GM12878 (cell line): Measurements from ENCODE around the gene CCDC177. TPM values are rescaled to one million over a fixed set of nuclear protein-coding genes. Genes with fewer than 3 reads are reported as not detected.

ENCODE experiments used
- ATAC-seq: fragments of 200-7000 bp; cut with Tn5 transposase; 3 replicates; pipeline ENCODE4 v1.9.1; 2020; ENCODE audit warnings: mild to moderate bottlenecking, moderate library complexity
- BruUV-seq: library from RNA; stranded (reverse); fragments of 400-500 nt; replicated peaks from 2 replicates; lab custom pipeline; 2021; lab: Mats Ljungman, UMichigan
- CTCF ChIA-PET: fragments of 300-600 bp; sonication (Branson Sonifier 250); formaldehyde crosslinking; extraction: SDS; loops from one replicate; lab custom pipeline; 2021; ENCODE audit warnings: inconsistent platforms; lab: Yijun Ruan, JAX
- POLR2A ChIA-PET: fragments of 350-600 bp; formaldehyde crosslinking; extraction: SDS; loops from one replicate; lab custom pipeline; 2021; ENCODE audit warnings: inconsistent platforms; lab: Charles Lee
- RAD21 ChIA-PET: fragments of 300-600 bp; sonication (Branson Sonifier 250); formaldehyde crosslinking; loops from one replicate; lab custom pipeline; 2023; ENCODE audit warnings: antibody characterized with exemption; ENCODE audit not compliant: unreplicated experiment; lab: Charles Lee
- SMC1A ChIA-PET: fragments of 300-600 bp; sonication (Branson Sonifier 250); formaldehyde crosslinking; loops from one replicate; lab custom pipeline; 2023; ENCODE audit not compliant: unreplicated experiment, uncharacterized antibody; lab: Charles Lee
- DNase-seq: peaks from one replicate; pipeline ENCODE4 v3.0.0-alpha.2; 2011; ENCODE audit warnings: low read depth, low spot score
- FAIRE-seq: peaks from 3 replicates; lab custom pipeline; 2011; peaks lifted over from hg19 to GRCh38; lab: Jason Lieb, UNC
- H2AFZ ChIP-seq: 2 replicates; pipeline ENCODE4 v1.6.0; 2011; ENCODE audit warnings: low read depth, low read length, control low read depth; ENCODE audit not compliant: control insufficient read depth
- H3K27ac ChIP-seq: 2 replicates; pipeline ENCODE4 v1.5.1; 2011; ENCODE audit warnings: control low read depth; ENCODE audit not compliant: control insufficient read depth, insufficient read depth
- H3K27me3 ChIP-seq, 2 experiments: replicated peaks in 1 of 2; 2 replicates each; pipeline versions ENCODE4 v1.6.0 to v1.6.1; 2011; ENCODE audit warnings: low read length in 1 of 2; ENCODE audit not compliant: control insufficient read depth in 2 of 2, insufficient read depth in 2 of 2
- H3K36me3 ChIP-seq, 2 experiments: 2 replicates each; pipeline ENCODE4 v1.5.1; 2011; ENCODE audit warnings: low read length in 1 of 2; ENCODE audit not compliant: control insufficient read depth in 2 of 2, insufficient read depth in 2 of 2
- H3K4me1 ChIP-seq: 2 replicates; pipeline ENCODE4 v1.6.1; 2011; ENCODE audit warnings: mild to moderate bottlenecking, low read length, moderate library complexity, mixed read lengths; ENCODE audit not compliant: control insufficient read depth, insufficient read depth
- H3K4me2 ChIP-seq: 2 replicates; pipeline ENCODE4 v1.6.0; 2011; ENCODE audit warnings: control low read depth; ENCODE audit not compliant: control insufficient read depth, insufficient read depth
- H3K4me3 ChIP-seq: fragments of 200-600 bp; sonication (generic); 2 replicates; pipeline ENCODE4 v1.5.1; 2016
- H3K79me2 ChIP-seq: 2 replicates; pipeline ENCODE4 v1.6.0; 2011; ENCODE audit warnings: low read length; ENCODE audit not compliant: control insufficient read depth, insufficient read depth
- H3K9ac ChIP-seq: 2 replicates; pipeline ENCODE4 v1.8.0; 2011; ENCODE audit warnings: low read length, control low read depth, mixed read lengths; ENCODE audit not compliant: control insufficient read depth, insufficient read depth
- H3K9me3 ChIP-seq: replicated peaks from 3 replicates; pipeline ENCODE4 v1.5.1; 2011; ENCODE audit warnings: mild to moderate bottlenecking, low read length; ENCODE audit not compliant: control insufficient read depth, insufficient read depth
- H4K20me1 ChIP-seq: 2 replicates; pipeline ENCODE4 v1.6.0; 2011; ENCODE audit not compliant: control insufficient read depth, insufficient read depth
- BCLAF1 ChIP-seq: fragments of 450-650 bp; IDR thresholded peaks from 2 replicates; pipeline ENCODE4 v1.6.1; 2017; ENCODE audit warnings: antibody characterized with exemption, mild to moderate bottlenecking, moderate library complexity
- ESRRA ChIP-seq: IDR thresholded peaks from 2 replicates; pipeline ENCODE4 v1.6.1; 2012; ENCODE audit warnings: mild to moderate bottlenecking, low read length, improper control_type of control experiment
- HSF1 ChIP-seq: fragments of 150-350 bp; IDR thresholded peaks from 2 replicates; pipeline ENCODE4 v1.6.1; 2014; ENCODE audit warnings: mild to moderate bottlenecking, low read depth, low read length
- IKZF1 ChIP-seq: fragments of 450-650 bp; conservative IDR thresholded peaks from 2 replicates; pipeline ENCODE4 v1.6.1; 2017; ENCODE audit warnings: antibody characterized with exemption, mild to moderate bottlenecking
- IRF5 ChIP-seq: fragments of 450-650 bp; IDR thresholded peaks from 2 replicates; pipeline ENCODE4 v1.6.1; 2017; ENCODE audit warnings: borderline replicate concordance
- MXI1 ChIP-seq: fragments of 150-350 bp; IDR thresholded peaks from 2 replicates; pipeline ENCODE4 v1.6.1; 2011; ENCODE audit warnings: low read depth, mild to moderate bottlenecking, inconsistent platforms, low read length, improper control_type of control experiment
- NBN ChIP-seq: fragments of 450-650 bp; IDR thresholded peaks from 2 replicates; pipeline ENCODE4 v1.6.1; 2016
- PBX3 ChIP-seq: IDR thresholded peaks from 2 replicates; pipeline ENCODE4 v1.6.1; 2011; ENCODE audit warnings: mild to moderate bottlenecking, low read depth, low read length, moderate library complexity; ENCODE audit not compliant: insufficient replicate concordance
- RFX5 ChIP-seq: IDR thresholded peaks from 2 replicates; pipeline ENCODE4 v1.6.1; 2011; ENCODE audit warnings: low read depth, low read length, improper control_type of control experiment
- SMAD5 ChIP-seq: IDR thresholded peaks from 2 replicates; pipeline ENCODE4 v1.6.1; 2016; ENCODE audit warnings: antibody characterized with exemption, low read depth
- SP1 ChIP-seq: IDR thresholded peaks from one replicate; pipeline ENCODE4 v1.6.1; 2011; ENCODE audit warnings: low read depth, low read length
- WRNIP1 ChIP-seq: IDR thresholded peaks from 2 replicates; pipeline ENCODE4 v1.6.1; 2011; ENCODE audit warnings: low read depth, low read length, improper control_type of control experiment, borderline replicate concordance
- ZNF207 ChIP-seq: fragments of 450-650 bp; IDR thresholded peaks from 2 replicates; pipeline ENCODE4 v1.6.1; 2014; ENCODE audit warnings: antibody characterized with exemption, mild to moderate bottlenecking, borderline replicate concordance
- WGBS: methylation state at CpG from one replicate; pipeline ENCODE4 v1.1.6; 2016; ENCODE audit warnings: low lambda C conversion rate; ENCODE audit not compliant: insufficient replicate concordance, insufficient coverage; ENCODE audit errors: missing lambda C conversion rate; 5-methylcytosine and 5-hydroxymethylcytosine counted together
- in situ Hi-C: fragments of 300-500 bp; cut with MboI; formaldehyde crosslinking; loops from 9 replicates; pipeline ENCODE4 v1.14.3; 2018; ENCODE audit warnings: mixed read lengths
- intact Hi-C: fragments of 100-400 bp; cut with micrococcal nuclease; formaldehyde crosslinking; loops from one replicate; pipeline ENCODE4 v1.14.2; 2022; ENCODE audit not compliant: unreplicated experiment
- polyA plus RNA-seq, 11 experiments: library from polyadenylated mRNA; depleted of rRNA in 4 of 11; unstranded in 6 of 11; stranded (reverse) in 5 of 11; fragments of >200 nt; fragmentation: Nextera tagmentation in 4 of 11; fragmentation: Illumina TruSeq in 1 of 11; extraction: Ambion mirVana in 4 of 11; extraction: Trizol in 1 of 11; gene quantifications; 1 replicate in 1 of 11; 2 replicates in 10 of 11; pipeline versions ENCODE4 v1.2.1 to v1.2.3, GENCODE V29; 2011 to 2016; ENCODE audit warnings: inconsistent platforms in 2 of 11, missing spikeins in 2 of 11, low read depth in 1 of 11
- total RNA-seq, 4 experiments: library from RNA; depleted of rRNA in 3 of 4; stranded (reverse); fragments of >200 nt in 3 of 4; fragmentation: Illumina TruSeq in 1 of 4; extraction: Trizol in 1 of 4; gene quantifications; 2 replicates each; pipeline versions ENCODE4 v1.2.1 to v1.2.3, GENCODE V29; 2013 to 2021

Gene CCDC177
- total and polyA plus RNA-seq, 10 of the 15 experiments (the other 5 are each of a cell fraction or from before 2014, with no cell fraction given), result not detected

- WGBS, result 37% methylated on average over 2 of the region's 2 CpGs
- DNase-seq, result no peak
- ChIA-PET RAD21 (interaction anchor here (1.2 kb wide), 1 partner anchor 150 kb away, joined by 3 read pairs; no protein-coding TSS in a partner anchor), CTCF (interaction anchor here (1.0 to 2.0 kb wide), 9 partner anchors 14 to 337 kb away, joined by 3 to 9 read pairs (median 5); no protein-coding TSS in a partner anchor), SMC1A (interaction anchor here (1.0 to 1.2 kb wide), 3 partner anchors 25 to 239 kb away, joined by 3 read pairs; no protein-coding TSS in a partner anchor), POLR2A (no interaction called here)
- Histone ChIP-seq H3K27ac (no peak overlapping the region), H3K4me3 (no peak overlapping the region), H3K9me3 (no peaks in the 10 kb centered on the region; the same call in 2 of the 3 replicates), H3K27me3 (peaks cover 1 to 2% of the 10 kb centered on the region in 2 experiments; a peak in 1 of 4 replicates), H3K79me2 (no peaks in the 10 kb centered on the region), H4K20me1 (no peaks in the 10 kb centered on the region), H3K4me2 (no peak overlapping the region), H3K9ac (no peak overlapping the region), H3K4me1 (no peaks in the 10 kb centered on the region), H3K36me3 (no peaks in the 10 kb centered on the region), H2AFZ (no peak overlapping the region)
- no peak for FAIRE-seq
- in situ Hi-C loops, result loop anchor here (5.0 kb wide), 1 partner anchor 327 kb away; no protein-coding TSS in a partner anchor
- intact Hi-C loops, result loop anchor here (10.0 kb wide), 1 partner anchor 105 kb away; no protein-coding TSS in a partner anchor
- no peak for TF ChIP-seq RFX5
- TF ChIP-seq BCLAF1, result no peak
- no peak for TF ChIP-seq PBX3
- no peak for TF ChIP-seq ESRRA
- no peak for TF ChIP-seq HSF1
- TF ChIP-seq MXI1, result no peak
- TF ChIP-seq SMAD5, result no peak
- no peak for TF ChIP-seq IRF5
- no peak for TF ChIP-seq NBN
- no peak for TF ChIP-seq SP1
- no peak for TF ChIP-seq ZNF207
- no peak for TF ChIP-seq WRNIP1
- TF ChIP-seq IKZF1, result no peak
- ATAC-seq, result no peak
- no TSS peak for BruUV-seq
Measured at GRCh38 chr14:69579476-69579875, 4.8 kb upstream of the CCDC177 start.
